ENCODE results near the gene PRKAB1. TPM values are rescaled to one million over a fixed set of nuclear protein-coding genes. Genes with fewer than 3 reads are reported as not detected.
A peak's percentile ranks its signal among the peaks of the same experiment; 100 is the strongest.

PRKAB1 gene
- total and polyA plus RNA-seq, 2 experiments from 2014 or later = 16.3 to 31.0 TPM

DNA sequence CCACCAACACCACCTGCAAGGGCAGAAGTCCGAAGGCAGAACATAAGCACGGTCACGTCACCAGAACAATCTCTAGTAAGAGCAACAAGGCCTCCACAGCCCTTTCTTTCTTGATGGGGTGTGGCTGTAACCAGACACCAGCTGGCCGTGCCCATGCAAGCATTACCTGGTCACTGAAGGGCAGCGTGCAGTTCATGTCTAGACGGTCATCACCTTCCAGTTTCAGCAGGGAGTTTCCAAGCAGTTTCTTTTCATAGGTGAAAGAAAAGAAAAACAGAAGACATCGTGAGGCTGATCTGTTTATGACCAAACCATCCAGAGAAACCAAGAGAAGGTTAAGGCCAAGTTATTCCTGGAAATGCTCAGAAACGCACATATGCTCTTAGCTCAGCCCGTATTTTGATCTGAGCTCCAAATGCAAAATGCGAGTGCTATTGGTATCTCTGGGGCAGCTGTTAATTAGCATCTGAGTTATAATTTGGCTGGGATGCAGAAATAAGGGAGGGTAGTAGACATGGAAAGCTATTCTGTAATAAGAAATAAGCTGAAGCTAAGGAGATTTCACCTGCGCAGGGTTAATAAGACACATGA, 42.5 kb downstream of the PRKAB1 start (continued):
- TF ChIP-seq, protein P1, sequence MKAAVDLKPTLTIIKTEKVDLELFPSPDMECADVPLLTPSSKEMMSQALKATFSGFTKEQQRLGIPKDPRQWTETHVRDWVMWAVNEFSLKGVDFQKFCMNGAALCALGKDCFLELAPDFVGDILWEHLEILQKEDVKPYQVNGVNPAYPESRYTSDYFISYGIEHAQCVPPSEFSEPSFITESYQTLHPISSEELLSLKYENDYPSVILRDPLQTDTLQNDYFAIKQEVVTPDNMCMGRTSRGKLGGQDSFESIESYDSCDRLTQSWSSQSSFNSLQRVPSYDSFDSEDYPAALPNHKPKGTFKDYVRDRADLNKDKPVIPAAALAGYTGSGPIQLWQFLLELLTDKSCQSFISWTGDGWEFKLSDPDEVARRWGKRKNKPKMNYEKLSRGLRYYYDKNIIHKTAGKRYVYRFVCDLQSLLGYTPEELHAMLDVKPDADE (IDR thresholded peaks at IDR 0.05) = no peak
- TF ChIP-seq ZNF331 (CRISPR knock-in tag; IDR thresholded peaks at IDR 0.05; ENCODE audit: low read depth) (no peak), NANOG (IDR thresholded peaks at IDR 0.05; ENCODE audit: borderline replicate concordance) (no peak), EZH2 (IDR thresholded peaks at IDR 0.05; ENCODE audit: low read depth, unreplicated experiment) (no peak)

DNA sequence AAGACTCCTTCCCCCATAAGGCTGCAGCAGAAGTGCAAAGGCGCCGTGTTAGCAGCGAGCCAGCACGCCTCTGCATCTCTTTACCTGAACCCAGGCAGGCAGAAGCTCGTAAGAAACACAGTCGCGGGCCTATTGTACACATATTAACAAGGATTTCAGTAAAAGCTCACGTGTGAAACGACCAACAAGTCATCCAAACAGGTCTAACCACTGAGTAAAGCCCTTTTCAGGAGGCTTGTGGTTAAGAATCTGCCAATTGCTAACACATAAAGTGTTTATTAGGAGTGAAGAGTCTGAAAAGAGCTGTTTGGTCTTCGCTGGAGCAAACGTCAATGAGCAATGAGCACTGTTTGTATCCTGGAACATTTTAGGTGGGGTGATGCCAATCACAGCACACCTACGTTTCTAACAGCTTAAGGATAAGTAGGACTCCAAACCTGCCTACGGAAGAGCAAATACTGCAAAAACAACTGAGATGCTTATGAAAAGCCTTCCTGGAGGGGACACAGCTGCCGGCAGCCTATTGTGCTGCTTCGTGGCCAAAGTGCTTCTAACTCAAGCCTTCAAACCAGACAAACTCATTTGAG, 43.1 kb downstream of the PRKAB1 start:
- H3K36me3 Mint-ChIP-seq (ENCODE audit: low read depth) = peaks cover 86% of the 10 kb centered on the region
- no peak overlapping the region for H3K4me3 ChIP-seq
- ATAC-seq = no peak
- no peak for TF ChIP-seq JUNB (IDR thresholded peaks at IDR 0.05; ENCODE audit: unreplicated experiment)
- no peak for TF ChIP-seq STAT1 (IDR thresholded peaks at IDR 0.05; ENCODE audit: unreplicated experiment)
- TF ChIP-seq EZH2 (IDR thresholded peaks at IDR 0.05; ENCODE audit: low read depth, unreplicated experiment) = no peak
- TF ChIP-seq, protein P2, sequence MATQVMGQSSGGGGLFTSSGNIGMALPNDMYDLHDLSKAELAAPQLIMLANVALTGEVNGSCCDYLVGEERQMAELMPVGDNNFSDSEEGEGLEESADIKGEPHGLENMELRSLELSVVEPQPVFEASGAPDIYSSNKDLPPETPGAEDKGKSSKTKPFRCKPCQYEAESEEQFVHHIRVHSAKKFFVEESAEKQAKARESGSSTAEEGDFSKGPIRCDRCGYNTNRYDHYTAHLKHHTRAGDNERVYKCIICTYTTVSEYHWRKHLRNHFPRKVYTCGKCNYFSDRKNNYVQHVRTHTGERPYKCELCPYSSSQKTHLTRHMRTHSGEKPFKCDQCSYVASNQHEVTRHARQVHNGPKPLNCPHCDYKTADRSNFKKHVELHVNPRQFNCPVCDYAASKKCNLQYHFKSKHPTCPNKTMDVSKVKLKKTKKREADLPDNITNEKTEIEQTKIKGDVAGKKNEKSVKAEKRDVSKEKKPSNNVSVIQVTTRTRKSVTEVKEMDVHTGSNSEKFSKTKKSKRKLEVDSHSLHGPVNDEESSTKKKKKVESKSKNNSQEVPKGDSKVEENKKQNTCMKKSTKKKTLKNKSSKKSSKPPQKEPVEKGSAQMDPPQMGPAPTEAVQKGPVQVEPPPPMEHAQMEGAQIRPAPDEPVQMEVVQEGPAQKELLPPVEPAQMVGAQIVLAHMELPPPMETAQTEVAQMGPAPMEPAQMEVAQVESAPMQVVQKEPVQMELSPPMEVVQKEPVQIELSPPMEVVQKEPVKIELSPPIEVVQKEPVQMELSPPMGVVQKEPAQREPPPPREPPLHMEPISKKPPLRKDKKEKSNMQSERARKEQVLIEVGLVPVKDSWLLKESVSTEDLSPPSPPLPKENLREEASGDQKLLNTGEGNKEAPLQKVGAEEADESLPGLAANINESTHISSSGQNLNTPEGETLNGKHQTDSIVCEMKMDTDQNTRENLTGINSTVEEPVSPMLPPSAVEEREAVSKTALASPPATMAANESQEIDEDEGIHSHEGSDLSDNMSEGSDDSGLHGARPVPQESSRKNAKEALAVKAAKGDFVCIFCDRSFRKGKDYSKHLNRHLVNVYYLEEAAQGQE (IDR thresholded peaks at IDR 0.05; ENCODE audit: unreplicated experiment) = no peak
- no peak for TF ChIP-seq POLR2AphosphoS5 (IDR thresholded peaks at IDR 0.05; ENCODE audit: low read depth)
- no peak for TF ChIP-seq CREB1 (CRISPR knock-in tag; IDR thresholded peaks at IDR 0.05; ENCODE audit: low read depth)
- TF ChIP-seq, protein P1 (IDR thresholded peaks at IDR 0.05) = no peak
- TF ChIP-seq, protein P3, sequence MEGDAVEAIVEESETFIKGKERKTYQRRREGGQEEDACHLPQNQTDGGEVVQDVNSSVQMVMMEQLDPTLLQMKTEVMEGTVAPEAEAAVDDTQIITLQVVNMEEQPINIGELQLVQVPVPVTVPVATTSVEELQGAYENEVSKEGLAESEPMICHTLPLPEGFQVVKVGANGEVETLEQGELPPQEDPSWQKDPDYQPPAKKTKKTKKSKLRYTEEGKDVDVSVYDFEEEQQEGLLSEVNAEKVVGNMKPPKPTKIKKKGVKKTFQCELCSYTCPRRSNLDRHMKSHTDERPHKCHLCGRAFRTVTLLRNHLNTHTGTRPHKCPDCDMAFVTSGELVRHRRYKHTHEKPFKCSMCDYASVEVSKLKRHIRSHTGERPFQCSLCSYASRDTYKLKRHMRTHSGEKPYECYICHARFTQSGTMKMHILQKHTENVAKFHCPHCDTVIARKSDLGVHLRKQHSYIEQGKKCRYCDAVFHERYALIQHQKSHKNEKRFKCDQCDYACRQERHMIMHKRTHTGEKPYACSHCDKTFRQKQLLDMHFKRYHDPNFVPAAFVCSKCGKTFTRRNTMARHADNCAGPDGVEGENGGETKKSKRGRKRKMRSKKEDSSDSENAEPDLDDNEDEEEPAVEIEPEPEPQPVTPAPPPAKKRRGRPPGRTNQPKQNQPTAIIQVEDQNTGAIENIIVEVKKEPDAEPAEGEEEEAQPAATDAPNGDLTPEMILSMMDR (conservative IDR thresholded peaks at IDR 0.05; ENCODE audit: low read depth in 2 of 2) = no peak
- no peak for TF ChIP-seq EZH2phosphoT487 (IDR thresholded peaks at IDR 0.05; ENCODE audit: unreplicated experiment)

More for the DNA sequence above, 43.1 kb downstream of the PRKAB1 start:
- no peaks in the 10 kb centered on the region for H3K4me1 Mint-ChIP-seq
- Histone ChIP-seq H3F3A (replicated peaks; ENCODE audit: low read depth) (no peaks in the 10 kb centered on the region), H3K27ac (ENCODE audit: low read depth) (no peak overlapping the region), H3K9me2 (ENCODE audit: insufficient read depth) (no peaks in the 10 kb centered on the region), H2AFZ (no peak overlapping the region), H4K20me1 (replicated peaks; ENCODE audit: insufficient read depth) (peaks cover 5% of the 10 kb centered on the region; the same call in 1 of the 2 replicates), H3K27me3 (ENCODE audit: insufficient read depth) (no peaks in the 10 kb centered on the region), H3K36me3 (ENCODE audit: insufficient read depth) (peaks cover 42% of the 10 kb centered on the region), H3K4me2 (no peak overlapping the region), H3K4me1 (ENCODE audit: insufficient read depth) (no peaks in the 10 kb centered on the region), H3K79me2 (replicated peaks; ENCODE audit: insufficient read depth) (no peaks in the 10 kb centered on the region)
- DNase-seq (ENCODE audit: low spot score) = peak; percentile 10
- no peaks in the 10 kb centered on the region for H3K9me3 Mint-ChIP-seq
- peaks cover 2% of the 10 kb centered on the region for H3K27me3 Mint-ChIP-seq (ENCODE audit: insufficient read depth, low read depth, poor library complexity)
- no peak overlapping the region for H3K27ac Mint-ChIP-seq
- no peak overlapping the region for H3K4me3 Mint-ChIP-seq

Measured in GM23338 (cell line).